Caki2 (cell line): ENCODE measurements around the gene ZNF606. TPM values are rescaled to one million over a fixed set of nuclear protein-coding genes. Genes with fewer than 3 reads are reported as not detected.
"Not testable (repeated sequence)": the region's sequence is repeated elsewhere in the genome, so short reads cannot be mapped to it uniquely, and the experiment has no call there.

Experiments used
- DNase-seq: peaks from one replicate; pipeline ENCODE4 v3.0.0-alpha.2; 2015; ENCODE audit warnings: low read depth
- in situ Hi-C: cut with HindIII; loops from 2 replicates; pipeline ENCODE4 v1.10.0; 2016; ENCODE audit warnings: low sequenced_read_pairs, low pct_unique_long_range_greater_than_20kb, mixed read lengths
- total RNA-seq: library from RNA; depleted of rRNA; stranded (reverse); fragments of >200 nt; shearing (Covaris generic); gene quantifications from 2 replicates; pipeline ENCODE4 v1.2.3, GENCODE V29; 2014; ENCODE audit warnings: low replicate concordance

The ZNF606 gene
- total RNA-seq, 1 experiment from 2014 or later, result 19.5 TPM

- DNase-seq, result no peak
- in situ Hi-C loops, result no loop called here
Observed at GRCh38 chr19:58021541-58022282, 19.1 kb upstream of the ZNF606 start.

GRCh38 chr19:58020129-58020528 lies 17.5 kb upstream of the ZNF606 start:
- in situ Hi-C loops, result no loop called here
- DNase-seq, result no peak

GRCh38 chr19:58014141-58014540 lies 11.5 kb upstream of the ZNF606 start:
- DNase-seq, result no peak
- in situ Hi-C loops, result no loop called here

GRCh38 chr19:58010507-58010906 lies 7.9 kb upstream of the ZNF606 start:
- no peak for DNase-seq
- in situ Hi-C loops, result no loop called here

- in situ Hi-C loops, result no loop called here
- DNase-seq, result peak; percentile 90
Observed at GRCh38 chr19:58009666-58010301, 7.2 kb upstream of the ZNF606 start.

- in situ Hi-C loops, result no loop called here
- no peak for DNase-seq
Observed at GRCh38 chr19:58009301-58009665, 6.7 kb upstream of the ZNF606 start.

GRCh38 chr19:58008877-58009276 lies 6.3 kb upstream of the ZNF606 start:
- peak; percentile 46 for DNase-seq
- in situ Hi-C loops, result not testable (repeated sequence)

- DNase-seq, result no peak
- in situ Hi-C loops, result no loop called here
Observed at GRCh38 chr19:58007285-58007684, 4.7 kb upstream of the ZNF606 start.

- in situ Hi-C loops, result no loop called here
- DNase-seq, result no peak
Observed at GRCh38 chr19:58003174-58003828, 681 bp upstream of the ZNF606 start.

GRCh38 chr19:58001895-58002369 lies 688 bp downstream of the ZNF606 start:
- in situ Hi-C loops, result no loop called here
- no peak for DNase-seq

- in situ Hi-C loops, result no loop called here
- no peak for DNase-seq
Observed at GRCh38 chr19:58000677-58001076, 1.9 kb downstream of the ZNF606 start.

- in situ Hi-C loops, result no loop called here
Observed at GRCh38 chr19:57992841-57993240, 9.8 kb downstream of the ZNF606 start.

GRCh38 chr19:57978586-57979289 lies 23.9 kb downstream of the ZNF606 start:
- in situ Hi-C loops, result no loop called here

More at GRCh38 chr19:57992841-57993240, 9.8 kb downstream of the ZNF606 start:
- DNase-seq, result no peak

GRCh38 chr19:57974434-57974833 lies 28.2 kb downstream of the ZNF606 start, which contains the start of gene C19orf18:
Gene C19orf18, minus strand, starts transcription at chr19:57974534. Its CDS starts 102 bp downstream, at chr19:57974432.
- in situ Hi-C loops, result no loop called here
- DNase-seq, result no peak

More at GRCh38 chr19:57978586-57979289, 23.9 kb downstream of the ZNF606 start:
- peak; percentile 45 for DNase-seq

GRCh38 chr19:57964761-57965160 lies 37.9 kb downstream of the ZNF606 start:
- DNase-seq, result no peak
- in situ Hi-C loops, result no loop called here

- DNase-seq, result no peak
- in situ Hi-C loops, result no loop called here
Observed at GRCh38 chr19:57961785-57962184, 40.8 kb downstream of the ZNF606 start.

GRCh38 chr19:57954996-57955395 lies 47.6 kb downstream of the ZNF606 start:
- no peak for DNase-seq
- in situ Hi-C loops, result no loop called here

- in situ Hi-C loops, result no loop called here
Observed at GRCh38 chr19:57949702-57950101, 52.9 kb downstream of the ZNF606 start.

GRCh38 chr19:57949296-57949695 lies 53.3 kb downstream of the ZNF606 start:
- no peak for DNase-seq
- in situ Hi-C loops, result no loop called here

More at GRCh38 chr19:57949702-57950101, 52.9 kb downstream of the ZNF606 start:
- no peak for DNase-seq
